Lung (tissue), 12 donors: ENCODE data around the gene INCENP. TPM values are rescaled to one million over a fixed set of nuclear protein-coding genes. Genes with fewer than 3 reads are reported as not detected.

Experiments used
- ATAC-seq: fragments of 200-7000 bp; cut with Tn5 transposase; one replicate; pipeline ENCODE4 v1.9.1; 2020; ENCODE audit warnings: moderate number of reproducible peaks; ENCODE audit not compliant: insufficient read depth, low FRiP score
- DNase-seq, 3 donors: peaks; one replicate each; pipeline ENCODE4 v3.0.0-alpha.2; 2013 to 2017
- H3K27ac ChIP-seq, 2 donors: one replicate each; pipeline ENCODE4 v1.5.1; 2013; ENCODE audit warnings: mild to moderate bottlenecking in 2 of 2, moderate library complexity in 2 of 2, control low read depth in 1 of 2, inconsistent platforms in 1 of 2, low read depth in 1 of 2, low read length in 1 of 2
- H3K27me3 ChIP-seq, 3 donors: one replicate each; pipeline ENCODE4 v1.5.1; 2013; ENCODE audit warnings: low read length in 2 of 3; ENCODE audit not compliant: control insufficient read depth in 3 of 3, insufficient read depth in 3 of 3
- H3K36me3 ChIP-seq, 4 donors: one replicate each; pipeline ENCODE4 v1.5.1; 2013; ENCODE audit warnings: low read length in 4 of 4, mild to moderate bottlenecking in 1 of 4, moderate library complexity in 1 of 4; ENCODE audit not compliant: control insufficient read depth in 4 of 4, insufficient read depth in 4 of 4
- H3K4me1 ChIP-seq, 5 donors: one replicate each; pipeline ENCODE4 v1.5.1; 2013; ENCODE audit warnings: low read length in 5 of 5, mild to moderate bottlenecking in 2 of 5, moderate library complexity in 1 of 5; ENCODE audit not compliant: control insufficient read depth in 5 of 5, insufficient read depth in 5 of 5
- H3K4me3 ChIP-seq: one replicate; pipeline ENCODE4 v1.5.1; 2013; ENCODE audit warnings: mild to moderate bottlenecking, control low read depth, moderate library complexity
- H3K9ac ChIP-seq, 2 donors: one replicate each; pipeline ENCODE4 v1.5.1; 2013; ENCODE audit warnings: low read length in 2 of 2, control low read depth in 1 of 2; ENCODE audit not compliant: insufficient read depth in 1 of 2
- H3K9me3 ChIP-seq, 4 donors: one replicate each; pipeline ENCODE4 v1.5.1; 2013; ENCODE audit warnings: low read length in 3 of 4, mild to moderate bottlenecking in 1 of 4, moderate library complexity in 1 of 4; ENCODE audit not compliant: control insufficient read depth in 4 of 4, insufficient read depth in 3 of 4
- CTCF ChIP-seq: IDR thresholded peaks from 2 replicates; pipeline ENCODE4 v1.5.1; 2012; ENCODE audit warnings: mild to moderate bottlenecking; ENCODE audit errors: control extremely low read depth, extremely low read depth
- WGBS, 2 donors: extraction: QIAGEN DNeasy Blood & Tissue Kit; methylation state at CpG; one replicate each; pipeline ENCODE4 v1.1.7; 2013; 5-methylcytosine and 5-hydroxymethylcytosine counted together
- polyA plus RNA-seq, 2 donors: library from polyadenylated mRNA; stranded (reverse); fragments of 200-250 nt; gene quantifications; one replicate each; pipeline ENCODE4 v1.2.1, GENCODE V29; 2013
- total RNA-seq, 2 donors: library from RNA; depleted of rRNA in 1 of 2; stranded (reverse); fragments of >200 nt in 1 of 2; gene quantifications; one replicate each; pipeline ENCODE4 v1.2.1, GENCODE V29; 2014 to 2021
- donor health status: control.
- donor health status: control.
- donor health status: Bipolar disorder and iron deficiency.
- donor health status: healthy.
- donor health status: DM: yes; HTN: yes; CAD: no.

INCENP gene
- total and polyA plus RNA-seq, 4 donors = 3.8 to 14.1 (median 10.0) TPM

GRCh38 chr11:62132191-62132590 is 8.4 kb downstream of the INCENP start:
- no peaks in the 10 kb centered on the region for H3K9me3 ChIP-seq
- H3K4me3 ChIP-seq = no peak overlapping the region
- H3K4me1 ChIP-seq = peaks cover 0 to 2% (median 0%) of the 10 kb centered on the region in 5 donors
- no peak for ATAC-seq
- no peak overlapping the region for H3K27ac ChIP-seq
- peak in 1 of 3 donors; percentile 3 for DNase-seq
- H3K9ac ChIP-seq = no peak overlapping the region
- H3K36me3 ChIP-seq = peaks cover 0 to 30% (median 14%) of the 10 kb centered on the region in 4 donors
- TF ChIP-seq CTCF = no peak
- 94 to 98% methylated on average over 6 of the region's 6 CpGs for WGBS, 2 donors
- H3K27me3 ChIP-seq = no peaks in the 10 kb centered on the region

- Histone ChIP-seq H3K4me1 (peaks cover 0 to 2% (median 0%) of the 10 kb centered on the region in 5 donors), H3K9ac (no peak overlapping the region), H3K27me3 (no peaks in the 10 kb centered on the region), H3K4me3 (no peak overlapping the region), H3K27ac (no peak overlapping the region), H3K36me3 (peaks cover 0 to 35% (median 14%) of the 10 kb centered on the region in 4 donors), H3K9me3 (no peaks in the 10 kb centered on the region)
- ATAC-seq (no peak), DNase-seq (peak in 1 of 3 donors; percentile 1)
- TF ChIP-seq CTCF = no peak
- 85 to 89% methylated on average over 6 of the region's 6 CpGs for WGBS, 2 donors
Observed at GRCh38 chr11:62132689-62133293, 9.0 kb downstream of the INCENP start.

- peaks cover 0 to 37% (median 13%) of the 10 kb centered on the region in 4 donors for H3K36me3 ChIP-seq
- DNase-seq (peak in 1 of 3 donors; percentile 7), ATAC-seq (no peak)
- no peaks in the 10 kb centered on the region for H3K27me3 ChIP-seq
- no peaks in the 10 kb centered on the region for H3K9me3 ChIP-seq
- H3K4me1 ChIP-seq = no peaks in the 10 kb centered on the region
- no peak overlapping the region for H3K27ac ChIP-seq
- TF ChIP-seq CTCF = no peak
- no peak overlapping the region for H3K4me3 ChIP-seq
- H3K9ac ChIP-seq = no peak overlapping the region
- 89 to 92% methylated on average over 16 of the region's 16 CpGs for WGBS, 2 donors
Observed at GRCh38 chr11:62133328-62134065, 9.7 kb downstream of the INCENP start.
